CD4-positive, alpha-beta T cell treated with Interleukin-4 for 1 hour (primary cell): ENCODE measurements around the gene CD37.
"Not testable (repeated sequence)": the region's sequence is repeated elsewhere in the genome, so short reads cannot be mapped to it uniquely, and the experiment has no call there.

Source experiments
- DNase-seq, 2 donors: peaks; one replicate each; pipeline ENCODE4 v3.0.0-alpha.2; 2020 to 2022

Gene CD37

DNA sequence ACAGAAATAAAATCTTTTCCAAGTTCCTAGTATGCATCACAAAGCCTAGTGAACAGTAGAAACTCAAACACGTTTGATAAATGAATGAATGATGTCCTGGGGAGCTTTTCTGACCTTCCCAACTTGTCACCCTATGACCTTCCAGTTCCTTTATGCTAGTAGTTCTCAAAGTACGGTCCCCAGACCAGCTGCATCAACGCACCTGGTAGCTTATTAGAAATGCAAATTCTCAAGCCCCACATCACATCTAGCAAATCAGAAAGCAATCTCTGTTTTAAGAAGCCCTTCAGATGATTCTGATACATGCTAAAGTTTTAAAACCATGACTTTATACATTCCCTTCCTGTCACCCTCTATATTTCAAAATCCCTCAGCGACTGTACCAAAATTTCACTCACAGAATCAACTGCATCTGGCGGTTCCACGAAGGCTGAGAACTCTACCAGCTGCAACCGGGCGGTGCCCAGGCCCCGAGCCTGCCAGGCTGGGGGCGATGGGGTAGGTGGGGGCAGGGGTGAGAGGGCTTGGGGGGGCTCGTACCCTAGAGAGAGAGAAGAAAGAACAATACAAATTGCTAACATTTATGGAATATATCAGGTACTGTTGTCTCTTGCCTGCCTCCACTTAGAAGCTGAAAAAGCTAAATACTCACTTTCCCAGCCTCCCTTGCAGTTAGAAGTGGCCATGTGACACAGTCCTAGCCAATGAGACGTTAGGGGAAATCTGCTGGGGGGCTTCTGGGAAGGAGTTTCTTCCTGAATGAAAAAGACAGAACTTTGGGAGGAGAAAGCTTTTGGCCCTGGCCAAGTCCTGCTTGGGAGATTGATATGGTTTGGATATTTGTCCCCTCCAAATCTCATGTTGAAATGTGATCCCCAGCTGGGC is 13.3 kb downstream of the CD37 start:
- DNase-seq: no peak

DNA sequence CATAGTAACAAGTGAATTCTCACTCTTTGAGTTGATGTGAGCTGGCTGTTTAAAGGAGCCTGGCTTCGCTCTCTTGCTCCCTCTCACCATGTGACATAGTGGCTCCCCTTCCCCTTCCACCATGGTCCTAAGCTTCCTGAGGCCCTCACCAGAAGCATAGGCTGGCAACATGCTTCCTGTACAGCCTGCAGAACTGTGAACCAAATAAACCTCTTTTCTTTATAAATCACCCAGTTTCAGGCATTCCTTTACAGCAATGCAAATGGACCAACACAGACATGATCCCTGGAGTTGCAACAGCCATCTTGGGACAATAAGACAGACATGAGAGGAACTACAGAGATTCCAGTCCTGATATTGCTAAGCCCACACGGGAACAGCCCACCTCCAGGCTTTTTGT is 14.4 kb downstream of the CD37 start:
- no peak for DNase-seq

DNA sequence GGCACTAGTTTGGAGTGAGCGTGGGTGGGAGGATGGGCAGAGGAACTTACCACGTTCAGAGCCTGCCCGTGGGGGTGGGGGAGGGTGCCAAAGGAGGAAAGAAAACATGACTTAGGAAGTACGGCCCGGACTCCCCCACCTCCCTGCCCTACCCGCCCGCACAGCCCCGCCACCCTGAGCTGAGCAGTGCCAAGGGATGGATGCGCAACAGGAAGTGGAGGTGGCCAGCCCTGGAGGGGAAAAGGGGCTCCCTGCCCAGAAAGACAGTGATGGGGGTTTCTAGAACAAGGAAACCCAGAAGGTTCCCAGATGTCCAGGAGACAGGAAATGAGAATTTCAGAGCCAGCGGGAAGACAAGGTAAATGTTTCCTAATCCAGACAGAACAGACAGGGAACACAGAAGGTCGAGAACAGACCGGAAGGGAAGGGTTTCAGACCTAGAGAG is 20.7 kb downstream of the CD37 start:
- no peak for DNase-seq

DNA sequence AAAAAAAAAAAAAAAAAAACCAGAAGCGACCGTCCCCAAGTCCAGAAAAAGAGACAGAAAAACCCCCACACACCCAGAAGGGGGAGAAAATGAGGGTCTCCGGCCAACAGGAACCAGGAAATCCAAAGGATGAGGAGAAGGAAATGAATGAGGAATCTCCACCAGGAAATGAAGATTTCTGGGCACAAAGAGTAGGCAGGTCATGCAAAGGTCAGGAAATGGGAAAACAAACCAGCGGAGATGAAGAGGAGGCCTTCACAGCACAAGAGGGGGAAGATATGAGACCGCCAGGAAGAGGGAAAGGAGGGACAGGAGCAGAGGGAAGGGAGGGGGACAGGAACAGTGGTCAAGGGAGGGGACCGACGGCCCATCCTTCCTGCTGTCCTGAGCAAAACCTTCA is 21.2 kb downstream of the CD37 start:
- no peak for DNase-seq

DNA sequence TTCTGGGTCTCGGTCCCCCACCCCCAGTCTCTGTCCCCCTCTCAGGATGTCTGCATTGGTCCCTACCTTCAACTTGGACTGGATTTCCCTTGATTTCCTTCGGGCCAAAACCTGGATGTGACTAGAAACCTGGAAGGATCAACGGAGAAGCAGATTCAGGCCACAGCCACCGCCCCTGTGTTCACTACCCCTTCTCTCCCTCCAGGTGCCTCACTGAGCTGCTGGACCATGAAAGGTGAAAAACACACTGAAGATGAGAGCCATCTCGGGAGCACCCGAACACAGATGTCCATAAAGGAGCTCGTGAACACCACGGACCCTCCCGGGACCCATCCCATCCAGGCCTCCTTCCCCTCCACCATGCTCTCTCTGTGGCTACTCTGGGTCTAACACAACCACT is 22.0 kb downstream of the CD37 start:
- DNase-seq: no peak

DNA sequence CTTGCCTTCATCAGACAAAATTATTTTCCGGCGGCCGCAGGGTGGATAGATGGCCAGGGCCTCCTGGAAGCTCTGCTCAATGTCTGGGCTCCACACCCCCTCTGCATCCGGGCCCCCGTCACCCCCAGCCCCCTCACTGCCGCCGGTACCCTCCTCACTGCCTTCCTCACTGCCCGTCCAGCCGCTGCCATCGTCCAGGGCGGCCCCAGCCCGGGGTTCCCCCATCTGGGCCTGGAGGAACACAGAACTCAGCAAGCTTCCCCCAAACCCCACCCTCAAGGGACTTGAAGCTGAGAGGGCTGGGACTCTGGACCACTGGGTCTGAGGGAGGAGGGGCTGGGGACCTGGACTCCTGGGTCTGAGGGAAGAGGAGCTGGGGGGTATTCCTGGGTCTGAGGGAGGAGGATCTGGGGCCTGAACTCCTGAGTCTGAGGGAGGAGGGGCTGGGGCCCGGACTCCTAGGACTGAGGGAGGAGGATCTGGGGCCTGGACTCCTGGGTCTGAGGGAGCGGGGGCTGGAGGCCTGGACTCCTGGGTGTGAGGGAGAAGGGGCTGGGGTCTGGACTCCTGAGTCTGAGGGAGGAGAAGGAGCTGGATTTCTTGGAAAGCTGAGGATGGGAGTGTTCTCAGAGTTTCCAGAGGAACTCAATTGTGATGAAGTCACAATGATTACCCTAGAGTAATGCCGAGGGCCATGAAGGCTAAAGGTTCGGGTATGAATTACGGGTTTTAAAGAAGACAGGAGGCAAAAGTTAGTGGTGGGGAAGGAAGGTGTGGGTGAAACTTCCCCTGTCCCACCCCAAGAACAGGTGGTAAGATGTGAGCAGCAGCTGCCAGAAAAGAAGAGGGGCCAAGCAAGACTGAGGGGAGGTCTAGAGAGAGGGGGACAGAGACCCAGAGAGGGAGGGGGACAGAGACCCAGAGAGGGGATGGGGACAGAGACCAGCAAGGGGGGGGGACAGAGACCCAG is 24.9 kb downstream of the CD37 start:
- no peak for DNase-seq

DNA sequence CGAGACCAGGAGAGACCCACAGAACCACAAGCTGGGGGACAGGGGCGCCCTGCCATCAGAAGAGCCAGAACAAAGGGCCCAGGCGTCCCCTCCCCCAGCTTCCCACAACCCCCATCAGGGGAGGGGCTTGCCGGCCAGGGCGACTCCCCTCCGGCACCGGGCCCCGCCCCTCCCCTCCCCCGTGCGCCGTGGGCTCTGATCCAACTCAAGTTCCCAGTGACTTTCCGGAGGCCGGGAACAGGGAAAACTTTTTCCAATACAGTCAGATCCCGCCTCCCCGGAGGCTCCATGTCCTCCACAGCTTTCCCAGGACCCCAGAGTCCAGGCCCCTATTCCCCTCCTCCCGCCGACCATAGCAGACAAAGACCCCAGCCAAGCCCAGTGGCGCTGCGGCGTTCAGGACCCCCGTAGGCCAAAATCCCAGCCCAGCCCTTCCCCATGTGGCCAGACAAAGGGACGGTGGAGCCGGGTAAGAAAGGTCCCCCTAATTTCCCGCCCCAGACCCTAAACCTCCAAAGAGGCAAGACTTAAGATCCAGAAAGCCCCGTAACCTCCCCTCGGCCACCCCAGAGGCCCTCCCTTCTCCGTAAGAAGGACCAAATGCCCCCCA is 26.3 kb downstream of the CD37 start:
- DNase-seq: no peak

DNA sequence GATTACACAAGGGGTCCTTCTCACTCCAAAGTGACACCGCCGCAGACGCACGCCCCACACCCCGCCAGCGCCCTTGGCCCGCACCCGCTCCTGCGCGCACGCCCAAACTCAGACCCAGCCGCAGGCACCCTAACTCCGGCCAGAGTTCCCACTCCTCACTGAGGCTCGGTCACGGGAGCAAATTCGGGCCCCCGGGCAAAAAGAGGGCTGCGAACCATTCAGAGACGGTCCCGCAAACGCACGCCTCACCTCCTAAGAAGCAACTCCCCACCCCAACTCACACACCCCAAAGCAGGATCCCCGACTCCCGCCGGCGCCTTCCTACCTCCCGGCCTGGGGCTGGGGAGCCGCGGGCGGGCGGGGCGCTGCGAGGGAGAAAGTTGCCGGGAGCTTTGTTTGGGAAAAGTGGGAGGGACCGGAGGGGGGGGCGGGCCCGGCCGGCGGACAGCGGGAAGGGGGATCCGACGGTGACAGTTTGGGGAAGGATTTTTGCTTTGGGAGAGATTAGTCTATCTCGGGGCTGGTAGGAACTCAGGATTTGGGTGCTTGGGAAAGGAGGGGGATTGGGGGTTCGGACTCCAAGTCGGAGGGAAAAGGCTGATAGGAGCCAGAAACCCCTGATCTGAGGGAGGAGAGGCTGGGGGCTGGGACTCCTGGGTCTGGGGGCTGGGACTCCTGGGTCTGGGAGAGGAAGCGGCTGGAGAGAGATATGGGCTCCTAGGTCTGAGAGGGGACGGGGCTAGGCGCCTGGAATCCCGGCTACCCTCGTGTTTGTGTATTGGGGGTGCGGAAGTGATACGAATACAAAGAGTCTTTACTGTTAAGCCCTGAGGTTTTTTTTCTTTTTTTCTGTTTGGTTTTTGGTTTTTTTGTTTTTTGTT is 27.1 kb downstream of the CD37 start, which contains the start of gene TEAD2:
Gene TEAD2, minus strand, starts transcription at position 369 of the 881 bp plus-strand sequence. CDS start 2,341 bp downstream, outside the sequence.
- DNase-seq: peak in 1 of 2 donors; percentile 19

DNA sequence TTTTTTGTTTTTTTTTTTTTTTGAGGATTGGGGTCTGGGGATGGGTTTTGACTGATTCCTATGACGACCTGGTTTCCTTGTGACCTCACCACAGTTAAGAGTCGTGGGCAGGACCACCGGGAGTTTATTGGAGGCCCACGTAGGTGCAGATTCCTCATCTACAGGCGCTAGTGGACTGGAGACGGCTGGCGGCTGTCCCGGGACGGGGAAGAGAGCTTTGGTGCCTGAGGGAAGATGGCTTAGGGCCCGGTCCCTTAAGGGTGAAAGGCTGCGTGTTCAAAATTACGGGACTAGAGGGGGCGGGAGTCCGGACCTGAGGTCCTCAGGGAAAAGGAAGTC is 27.7 kb downstream of the CD37 start:
- DNase-seq: no peak

DNA sequence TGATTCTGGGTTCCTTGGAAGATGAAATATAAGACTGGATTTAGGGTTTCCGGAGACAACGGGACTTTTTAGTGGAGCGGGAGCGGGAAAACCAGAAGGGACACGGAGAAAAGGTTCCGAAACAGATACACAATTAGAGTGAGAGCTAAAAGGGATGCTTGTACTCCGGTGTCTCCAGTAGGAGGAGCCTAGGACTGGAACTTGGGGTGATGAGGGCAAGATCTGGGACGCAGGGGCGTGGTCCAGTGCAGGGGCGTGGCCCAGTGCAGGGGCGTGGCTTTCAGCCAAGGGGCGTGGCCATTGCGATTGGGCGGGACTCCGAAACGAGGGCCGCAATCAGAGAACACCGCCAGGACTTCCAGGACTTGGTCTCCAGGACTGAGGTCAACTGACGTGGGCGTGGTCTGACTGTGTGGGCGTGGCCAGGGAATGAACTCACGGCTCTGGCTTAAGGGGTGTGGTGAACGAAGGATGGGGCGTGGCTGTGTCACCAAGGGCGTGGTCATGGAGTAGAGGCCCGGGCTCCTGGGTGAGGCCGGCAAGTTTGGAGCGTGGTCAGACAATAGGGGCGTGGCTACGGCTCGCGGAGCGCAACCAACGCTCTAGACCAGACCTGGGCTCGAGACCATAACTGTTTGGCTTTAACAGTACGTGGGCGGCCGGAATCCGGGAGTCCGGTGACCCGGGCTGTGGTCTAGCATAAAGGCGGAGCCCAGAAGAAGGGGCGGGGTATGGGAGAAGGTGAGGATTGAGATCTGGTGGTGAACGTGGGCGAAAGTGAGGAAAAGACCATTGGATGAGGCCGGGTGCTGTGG is 28.3 kb downstream of the CD37 start, which contains the start of gene DKKL1:
Gene DKKL1, plus strand, starts transcription at position 610 of the 815 bp plus-strand sequence. Its CDS starts 122 bp downstream, at position 732.
- DNase-seq: peak; percentile 76 to 89

DNA sequence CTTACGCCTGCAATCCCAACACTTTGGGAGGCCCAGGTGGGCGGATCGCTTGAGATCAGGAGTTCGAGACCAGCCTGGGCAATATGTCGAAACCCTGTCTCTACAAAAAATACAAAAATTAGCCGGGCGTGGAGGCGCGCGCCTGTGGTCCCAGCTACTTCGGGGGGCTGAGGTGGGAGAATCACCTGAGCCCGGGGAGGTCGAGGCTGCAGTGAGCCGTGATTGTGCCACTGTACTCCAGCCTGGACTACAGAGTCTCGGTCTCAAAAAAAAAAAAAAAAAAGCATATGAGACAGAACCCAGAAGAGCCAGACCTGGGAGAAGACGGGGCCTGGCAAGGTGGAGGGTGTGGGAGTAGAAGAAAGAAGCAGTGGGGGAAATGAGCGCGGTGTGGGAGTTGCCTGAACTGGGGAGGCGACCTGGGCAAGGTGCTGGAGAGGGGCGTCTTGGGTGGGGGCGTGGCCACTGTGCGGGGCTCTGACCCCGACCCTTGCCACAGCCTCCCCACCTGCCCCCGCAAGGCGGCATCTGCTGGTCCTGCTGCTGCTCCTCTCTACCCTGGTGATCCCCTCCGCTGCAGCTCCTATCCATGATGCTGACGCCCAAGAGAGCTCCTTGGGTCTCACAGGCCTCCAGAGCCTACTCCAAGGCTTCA is 29.0 kb downstream of the CD37 start:
- no peak for DNase-seq

DNA sequence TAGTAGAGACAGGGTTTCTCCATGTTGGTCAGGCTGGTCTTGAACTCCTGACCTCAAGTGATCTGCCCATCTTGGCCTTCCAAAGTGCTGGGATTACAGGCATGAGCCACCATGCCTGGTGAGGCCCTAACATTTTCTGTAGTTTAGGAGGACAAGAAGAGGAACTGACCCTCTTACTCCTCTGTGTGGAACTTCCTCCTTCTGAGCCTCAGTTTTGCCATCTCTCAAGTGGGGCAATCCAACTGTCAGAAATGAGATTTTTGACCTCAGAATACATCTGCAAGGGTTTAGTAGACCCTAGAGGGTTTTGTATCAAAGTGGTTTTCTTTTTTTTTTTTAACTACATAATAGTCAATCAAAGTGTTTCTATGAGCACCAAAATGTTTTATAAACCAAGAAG is 30.9 kb downstream of the CD37 start:
- no peak for DNase-seq

DNA sequence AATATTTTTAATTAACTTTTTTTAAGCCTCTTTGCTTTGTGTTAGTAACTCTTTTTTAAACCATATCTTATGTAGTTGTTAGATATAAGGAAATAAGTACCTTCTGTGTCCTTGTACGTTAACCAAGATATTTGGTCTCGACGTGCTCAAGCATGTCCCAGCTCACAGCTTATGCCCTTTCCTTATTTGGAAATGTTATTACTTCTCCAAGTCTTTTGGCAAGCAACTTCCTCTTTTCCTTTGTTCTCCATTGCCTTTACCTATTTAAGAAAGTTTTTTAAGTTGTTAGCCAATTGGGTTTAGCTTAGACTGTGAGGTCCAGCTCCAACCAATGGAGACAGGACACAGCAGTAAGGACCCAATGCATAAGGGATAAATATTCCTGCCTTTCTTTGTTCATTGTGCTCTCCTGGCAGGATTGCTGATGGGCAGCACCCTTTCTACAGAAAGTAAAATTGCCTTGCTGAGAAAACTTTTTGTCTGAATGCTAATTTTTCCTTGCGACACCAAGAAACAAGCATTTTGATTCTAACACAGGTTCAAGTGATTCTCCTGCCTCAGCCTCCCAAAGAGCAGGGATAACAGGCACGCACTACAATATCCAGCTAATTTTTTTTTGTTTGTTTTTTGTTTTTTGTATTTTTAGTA is 33.6 kb downstream of the CD37 start:
- no peak for DNase-seq

DNA sequence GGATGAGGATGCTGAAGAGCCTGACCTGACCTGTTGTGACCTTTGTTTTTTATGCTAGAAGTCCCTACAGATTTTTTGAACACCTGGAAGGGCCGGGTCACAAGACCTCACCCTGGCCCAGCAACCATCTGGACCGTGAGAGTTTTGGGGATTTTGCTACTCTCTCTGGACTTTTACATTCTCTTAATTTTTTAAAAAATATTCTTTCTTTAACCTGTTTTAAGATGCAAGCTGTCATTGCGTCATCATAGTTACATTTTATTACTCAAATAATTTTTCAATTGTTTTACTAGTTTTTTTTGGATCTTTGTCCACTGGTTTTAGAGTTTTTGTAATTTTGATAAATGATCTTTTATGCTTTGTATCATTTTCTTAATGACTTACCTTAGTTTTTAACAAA is 36.0 kb downstream of the CD37 start:
- DNase-seq: no peak

DNA sequence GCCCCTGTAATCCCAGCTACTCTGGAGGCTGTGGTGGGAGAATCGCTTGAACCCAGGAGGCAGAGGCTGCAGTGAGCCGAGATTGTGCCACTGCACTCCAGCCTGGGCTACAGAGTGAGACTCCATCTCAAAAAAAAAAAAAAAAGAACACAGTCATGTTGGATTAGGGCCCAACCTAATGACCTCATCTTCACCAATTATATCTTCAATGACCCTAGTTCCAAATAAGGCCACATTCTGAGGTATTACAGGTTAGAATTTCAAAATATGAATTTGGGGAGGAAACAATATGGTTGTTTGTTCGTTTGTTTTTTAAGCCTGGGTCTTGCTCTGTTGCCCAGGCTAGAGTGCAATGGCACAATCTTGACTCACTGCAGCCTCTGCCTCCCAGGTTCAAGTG is 38.0 kb downstream of the CD37 start:
- DNase-seq: not testable (repeated sequence)

DNA sequence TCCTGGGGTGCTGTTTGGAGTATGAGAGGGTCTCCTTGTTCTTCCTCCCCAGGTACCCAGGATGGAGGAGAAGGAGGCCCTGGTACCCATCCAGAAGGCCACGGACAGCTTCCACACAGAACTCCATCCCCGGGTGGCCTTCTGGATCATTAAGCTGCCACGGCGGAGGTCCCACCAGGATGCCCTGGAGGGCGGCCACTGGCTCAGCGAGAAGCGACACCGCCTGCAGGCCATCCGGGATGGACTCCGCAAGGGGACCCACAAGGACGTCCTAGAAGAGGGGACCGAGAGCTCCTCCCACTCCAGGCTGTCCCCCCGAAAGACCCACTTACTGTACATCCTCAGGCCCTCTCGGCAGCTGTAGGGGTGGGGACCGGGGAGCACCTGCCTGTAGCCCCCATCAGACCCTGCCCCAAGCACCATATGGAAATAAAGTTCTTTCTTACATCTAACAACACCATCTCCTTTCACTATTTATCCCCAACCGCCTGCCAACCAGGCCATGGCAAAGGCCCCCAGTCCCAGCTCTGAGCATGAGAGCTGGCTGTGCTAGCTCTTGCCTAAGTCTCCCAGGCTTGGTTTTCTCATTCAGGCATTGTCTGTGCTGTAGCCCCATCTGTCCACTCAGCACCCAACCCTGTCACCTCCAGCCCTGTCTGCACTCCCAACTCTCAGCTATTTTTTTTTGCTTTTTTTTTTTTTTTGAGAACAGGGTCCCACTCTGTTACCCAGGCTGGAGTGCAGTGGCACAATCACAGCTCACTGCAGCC is 39.6 kb downstream of the CD37 start:
- no peak for DNase-seq

DNA sequence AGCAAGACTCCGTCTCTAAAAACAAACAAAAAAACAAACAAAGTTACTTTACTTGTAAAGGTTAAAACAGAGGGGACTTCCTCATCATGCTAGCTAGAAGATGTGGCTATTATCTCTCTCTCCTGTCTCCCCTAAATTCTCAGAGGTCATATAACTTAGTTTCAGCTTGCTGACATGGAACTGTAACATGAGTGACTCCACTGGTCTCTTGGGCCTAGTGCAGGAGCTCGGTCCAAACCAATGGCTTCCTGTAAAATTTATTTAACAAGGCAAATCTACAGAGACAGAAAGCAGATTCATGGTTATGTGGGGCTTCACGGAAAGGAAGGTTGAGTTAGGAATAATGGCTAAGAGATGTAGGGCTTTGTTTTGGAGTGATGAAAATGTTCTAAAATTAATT is 43.3 kb downstream of the CD37 start:
- no peak for DNase-seq

DNA sequence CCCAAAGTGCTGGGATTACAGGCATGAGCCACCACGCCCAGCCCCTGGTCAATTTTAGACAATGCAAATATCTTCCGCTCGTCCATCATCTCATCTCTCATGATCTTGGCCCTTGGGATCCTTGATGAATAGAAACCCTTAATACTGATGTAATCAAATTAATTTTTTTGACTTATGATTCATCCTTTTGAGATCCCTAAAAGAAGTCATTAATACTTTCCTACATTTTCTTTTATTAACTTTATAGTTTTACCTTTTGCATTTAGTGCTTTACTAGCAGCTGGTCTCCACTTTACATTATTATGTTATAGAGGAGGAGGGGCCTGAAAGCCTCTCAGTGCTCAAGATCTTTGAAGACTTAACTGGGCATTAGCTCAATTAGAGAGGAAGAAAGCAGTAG is 45.2 kb downstream of the CD37 start:
- no peak for DNase-seq

DNA sequence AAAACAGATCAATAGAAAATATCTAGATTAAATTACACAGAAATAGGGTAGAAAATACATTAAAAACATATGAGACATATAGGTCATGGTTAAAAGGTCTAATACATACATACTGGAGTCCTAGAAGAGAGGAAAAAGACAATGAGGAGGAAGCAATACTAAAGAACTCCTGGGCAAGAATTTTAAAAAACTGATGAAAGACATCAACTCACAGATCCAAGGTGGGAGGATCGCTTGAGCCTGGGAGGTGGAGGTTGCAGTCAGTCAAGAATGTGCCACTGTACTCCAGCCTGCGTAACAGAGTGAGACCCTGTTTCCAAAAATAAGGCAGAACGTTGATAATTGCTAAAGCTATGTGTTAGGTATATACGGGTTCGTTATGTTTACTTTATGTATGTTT is 47.4 kb downstream of the CD37 start:
- DNase-seq: no peak
